GM12873 (cell line): ENCODE results near the gene ISLR2.
A peak's percentile ranks its signal among the peaks of the same experiment; 100 is the strongest.

ENCODE experiments used
- CTCF ChIP-seq: IDR thresholded peaks from 2 replicates; pipeline ENCODE4 v1.5.1; 2012; ENCODE audit warnings: low read depth, mild to moderate bottlenecking, moderate library complexity, low read length, control low read depth; ENCODE audit not compliant: insufficient read depth; ENCODE audit errors: missing control alignments

The ISLR2 gene

GRCh38 chr15:74132681-74133651 is 2.6 kb downstream of the ISLR2 start:
- peak; percentile 40 for TF ChIP-seq CTCF

- TF ChIP-seq CTCF, result no peak
Observed at GRCh38 chr15:74133694-74134386, 3.5 kb downstream of the ISLR2 start.

GRCh38 chr15:74134387-74135027 is 4.1 kb downstream of the ISLR2 start:
- TF ChIP-seq CTCF, result peak; percentile 51

GRCh38 chr15:74135041-74135565 is 4.7 kb downstream of the ISLR2 start:
- no peak for TF ChIP-seq CTCF

GRCh38 chr15:74136540-74136813 is 6.1 kb downstream of the ISLR2 start:
- no peak for TF ChIP-seq CTCF

GRCh38 chr15:74136814-74137536 is 6.6 kb downstream of the ISLR2 start:
- TF ChIP-seq CTCF, result no peak
